ENCODE data around the gene TEDC1.

The TEDC1 gene

DNA sequence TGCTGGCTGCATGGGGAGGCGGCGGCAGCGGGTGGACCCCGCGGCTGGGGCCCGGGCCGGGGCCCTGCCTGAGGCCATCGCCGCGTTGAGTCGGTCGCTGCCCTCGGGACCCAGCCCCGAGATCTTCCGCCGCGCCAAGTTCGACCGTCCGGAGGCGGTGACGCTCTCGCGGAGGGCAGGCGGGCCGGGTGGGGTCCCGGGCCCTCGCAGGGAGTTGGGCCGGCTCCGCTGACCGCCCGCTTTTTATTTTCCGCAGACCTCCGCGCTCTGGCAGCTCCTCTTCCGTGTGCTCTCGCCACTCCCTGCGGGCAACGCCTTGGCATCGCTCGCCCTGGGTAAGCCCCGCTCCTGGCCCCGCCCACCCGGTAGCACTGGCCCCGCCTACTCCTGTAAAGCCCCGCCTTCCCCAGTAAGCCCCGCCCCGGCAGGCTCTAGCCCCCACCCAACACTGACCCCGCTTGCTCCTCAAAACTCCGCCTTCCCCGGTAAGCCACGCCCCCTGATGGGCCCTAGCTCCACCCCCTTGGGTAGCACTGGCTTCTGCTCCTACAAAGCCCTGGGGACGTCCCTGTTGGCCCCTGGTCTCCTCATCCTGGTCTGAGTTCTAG is 424 bp downstream of the TEDC1 start:
- TF ChIP-seq, protein P1, sequence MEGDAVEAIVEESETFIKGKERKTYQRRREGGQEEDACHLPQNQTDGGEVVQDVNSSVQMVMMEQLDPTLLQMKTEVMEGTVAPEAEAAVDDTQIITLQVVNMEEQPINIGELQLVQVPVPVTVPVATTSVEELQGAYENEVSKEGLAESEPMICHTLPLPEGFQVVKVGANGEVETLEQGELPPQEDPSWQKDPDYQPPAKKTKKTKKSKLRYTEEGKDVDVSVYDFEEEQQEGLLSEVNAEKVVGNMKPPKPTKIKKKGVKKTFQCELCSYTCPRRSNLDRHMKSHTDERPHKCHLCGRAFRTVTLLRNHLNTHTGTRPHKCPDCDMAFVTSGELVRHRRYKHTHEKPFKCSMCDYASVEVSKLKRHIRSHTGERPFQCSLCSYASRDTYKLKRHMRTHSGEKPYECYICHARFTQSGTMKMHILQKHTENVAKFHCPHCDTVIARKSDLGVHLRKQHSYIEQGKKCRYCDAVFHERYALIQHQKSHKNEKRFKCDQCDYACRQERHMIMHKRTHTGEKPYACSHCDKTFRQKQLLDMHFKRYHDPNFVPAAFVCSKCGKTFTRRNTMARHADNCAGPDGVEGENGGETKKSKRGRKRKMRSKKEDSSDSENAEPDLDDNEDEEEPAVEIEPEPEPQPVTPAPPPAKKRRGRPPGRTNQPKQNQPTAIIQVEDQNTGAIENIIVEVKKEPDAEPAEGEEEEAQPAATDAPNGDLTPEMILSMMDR (IDR thresholded peaks at IDR 0.05; ENCODE audit: control extremely low read depth, extremely low read depth, low read depth, missing control alignments): no peak
- ChIA-PET CTCF (interaction anchor here (1.0 to 6.9 kb wide), 7 partner anchors 10 to 926 kb away, joined by 3 to 91 read pairs (median 4); no protein-coding TSS in a partner anchor), POLR2A (interaction anchor here (0.6 to 1.1 kb wide), 2 partner anchors 13 to 963 kb away, joined by 3 to 4 read pairs; no protein-coding TSS in a partner anchor)
- DNase-seq (ENCODE audit: extremely low spot score): peak; percentile 94

DNA sequence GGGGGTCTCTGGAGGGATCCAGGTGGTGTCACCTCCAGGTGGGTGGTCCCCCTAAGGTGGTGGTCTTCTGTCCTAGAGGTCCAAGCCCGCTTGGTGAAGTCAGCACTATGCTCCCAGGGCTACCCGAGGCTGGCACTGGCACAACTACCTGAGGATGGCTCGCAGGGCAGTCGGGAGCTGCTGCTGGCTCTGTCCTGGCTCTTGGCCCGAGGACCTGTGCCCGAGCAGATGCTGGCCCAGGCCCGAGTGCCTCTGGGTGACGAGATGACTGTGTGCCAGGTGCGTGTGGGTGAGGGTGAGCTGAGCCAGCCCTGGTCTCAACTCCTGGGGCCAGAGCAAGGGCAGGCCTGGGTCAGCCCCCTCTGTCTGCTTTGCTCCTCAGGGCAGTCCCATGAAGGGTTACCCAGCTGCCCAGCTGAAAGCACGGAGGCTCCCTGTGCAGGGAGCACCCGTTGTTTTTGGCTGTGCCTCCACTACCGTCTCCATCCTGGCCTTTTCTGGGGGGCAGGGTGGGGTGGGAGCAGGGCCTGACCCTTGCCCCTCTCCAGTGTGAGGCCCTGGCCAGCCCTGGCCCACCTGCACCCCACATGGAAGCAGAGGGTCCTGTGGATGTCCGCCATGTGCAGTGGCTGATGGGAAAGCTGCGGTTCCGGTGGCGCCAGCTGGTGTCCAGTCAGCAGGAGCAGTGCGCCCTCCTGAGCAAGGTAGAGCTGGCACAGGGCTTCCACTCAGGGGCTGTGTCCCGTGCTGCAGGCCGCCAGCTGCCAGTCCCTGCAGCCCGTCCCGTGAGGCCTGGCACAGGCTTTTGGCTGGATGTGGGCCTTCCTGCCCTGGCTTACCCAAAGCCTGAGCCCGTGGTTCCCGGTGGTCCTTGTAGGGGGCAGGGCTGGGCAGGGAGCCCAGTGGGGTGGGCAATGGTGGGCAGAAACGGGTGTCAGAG is 1.3 kb downstream of the TEDC1 start:
- POLR2A ChIA-PET: interaction anchor here (0.6 to 1.1 kb wide), 2 partner anchors 14 to 962 kb away, joined by 3 to 4 read pairs; no protein-coding TSS in a partner anchor
- no peak for DNase-seq (ENCODE audit: extremely low spot score)
- TF ChIP-seq, protein P1 (IDR thresholded peaks at IDR 0.05; ENCODE audit: control extremely low read depth, extremely low read depth, low read depth, missing control alignments): no peak
- CTCF ChIA-PET: interaction anchor here (1.0 to 6.9 kb wide), 6 partner anchors 11 to 926 kb away, joined by 3 to 91 read pairs (median 4); no protein-coding TSS in a partner anchor

DNA sequence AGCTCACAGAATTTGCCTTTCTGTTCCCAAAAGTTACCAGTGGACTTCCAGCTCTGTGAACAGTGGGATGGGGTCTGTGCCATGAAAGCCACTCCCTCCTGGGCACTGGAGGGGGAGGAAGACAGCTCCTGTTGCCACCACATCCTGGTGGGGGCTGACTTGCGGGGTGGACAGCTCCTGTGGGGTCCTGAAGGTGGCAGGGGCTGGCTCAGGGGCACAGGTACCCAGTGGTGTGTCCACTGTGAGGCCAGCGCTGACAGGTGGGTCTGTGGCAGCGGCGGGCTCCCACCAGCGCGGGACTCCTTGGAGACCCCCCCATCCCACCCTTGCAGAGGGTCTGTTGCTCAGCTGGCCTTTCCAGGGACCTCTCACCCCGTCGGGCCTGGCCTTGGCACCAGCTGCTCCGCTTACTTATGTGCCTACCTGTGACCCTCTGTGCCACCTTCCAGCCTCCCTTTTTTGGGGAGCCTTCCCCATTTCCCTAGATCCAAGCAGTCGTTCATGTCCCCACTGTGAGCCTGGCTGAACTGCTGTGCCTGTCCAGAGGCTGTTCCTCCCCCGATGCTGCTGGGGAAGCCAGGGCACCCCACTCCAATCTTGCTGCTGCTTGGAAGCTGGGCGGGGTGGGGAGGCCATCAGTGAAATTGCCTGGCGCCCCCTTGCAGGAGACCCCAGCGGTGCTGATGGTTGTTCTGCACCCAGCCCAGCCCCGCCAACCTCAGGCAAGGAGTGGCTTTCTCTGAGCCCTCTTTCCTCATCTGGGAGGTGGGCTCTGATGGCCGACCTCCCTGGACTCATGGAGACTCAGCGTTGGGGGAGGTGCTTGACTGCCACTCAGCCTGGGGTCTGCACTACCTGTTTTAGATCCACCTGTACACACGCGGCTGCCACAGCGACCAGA is 2.2 kb downstream of the TEDC1 start:
- no peak for DNase-seq (ENCODE audit: extremely low spot score)
- TF ChIP-seq, protein P1 (IDR thresholded peaks at IDR 0.05; ENCODE audit: control extremely low read depth, extremely low read depth, low read depth, missing control alignments): no peak
- POLR2A ChIA-PET: interaction anchor here (0.6 kb wide), 1 partner anchor 364 kb away, joined by 5 read pairs; no protein-coding TSS in a partner anchor
- CTCF ChIA-PET: interaction anchor here (1.3 to 6.9 kb wide), 5 partner anchors 11 to 925 kb away, joined by 3 to 91 read pairs (median 4); no protein-coding TSS in a partner anchor

DNA sequence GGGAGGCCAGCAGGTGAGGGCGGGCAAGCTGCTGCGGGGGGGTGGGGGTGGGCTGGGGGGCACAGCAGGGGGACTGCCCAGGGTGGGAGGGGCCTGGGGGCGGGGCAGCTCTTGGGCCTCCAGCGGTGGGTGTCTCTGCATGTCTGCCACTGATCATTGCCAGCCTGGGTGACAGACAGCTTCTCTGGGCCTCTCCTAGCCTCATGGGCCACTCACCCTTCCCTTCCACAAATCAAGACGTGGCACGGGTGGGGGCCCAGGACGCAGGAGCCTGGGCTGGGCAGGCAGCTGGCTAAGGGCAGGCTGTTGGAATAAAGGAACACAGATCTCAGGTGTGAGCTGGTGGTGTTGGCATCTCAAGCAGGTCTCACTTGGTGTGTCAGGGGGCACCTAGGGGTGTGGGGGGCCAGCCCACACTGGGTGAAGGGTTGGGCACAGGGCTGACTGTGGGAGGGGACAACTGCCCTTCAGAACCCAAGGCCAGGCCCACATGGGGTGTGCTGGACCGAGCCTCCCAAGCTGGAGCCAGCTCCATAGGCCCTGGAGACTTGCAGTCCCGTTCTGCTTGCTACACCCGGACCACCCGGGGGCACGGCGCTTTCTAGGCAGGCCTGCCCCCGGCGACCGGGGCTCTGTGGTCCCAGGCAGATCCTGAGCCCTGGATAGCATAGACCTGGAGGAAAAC is 3.0 kb downstream of the TEDC1 start:
- ChIA-PET CTCF (interaction anchor here (2.8 to 6.9 kb wide), 2 partner anchors 12 to 123 kb away, joined by 14 to 91 read pairs; no protein-coding TSS in a partner anchor), POLR2A (interaction anchor here (0.6 kb wide), 1 partner anchor 364 kb away, joined by 5 read pairs; no protein-coding TSS in a partner anchor)
- no peak for DNase-seq (ENCODE audit: extremely low spot score)
- TF ChIP-seq, protein P1 (IDR thresholded peaks at IDR 0.05; ENCODE audit: control extremely low read depth, extremely low read depth, low read depth, missing control alignments): no peak

DNA sequence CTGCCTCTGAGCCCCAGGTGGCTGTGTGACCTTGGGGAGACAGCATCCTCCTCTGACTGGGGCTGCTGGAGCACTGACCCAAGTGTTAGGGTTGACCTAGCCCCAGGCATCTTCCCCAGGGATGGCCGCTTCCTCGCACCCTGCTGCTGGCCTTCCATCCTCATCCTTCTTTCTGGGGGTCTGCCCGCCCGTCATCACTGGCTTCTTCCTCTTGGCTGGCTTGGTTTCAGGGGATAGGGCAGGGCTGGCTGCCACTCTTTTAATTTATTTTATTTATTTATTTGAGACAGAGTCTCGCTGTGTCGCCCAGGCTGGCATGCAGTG is 3.5 kb downstream of the TEDC1 start:
- CTCF ChIA-PET: interaction anchor here (6.9 kb wide), 1 partner anchor 13 kb away, joined by 91 read pairs; no protein-coding TSS in a partner anchor
- TF ChIP-seq, protein P1 (IDR thresholded peaks at IDR 0.05; ENCODE audit: control extremely low read depth, extremely low read depth, low read depth, missing control alignments): no peak
- POLR2A ChIA-PET: no interaction called here
- no peak for DNase-seq (ENCODE audit: extremely low spot score)
